OCI-LY1 (cell line): ENCODE measurements around the gene GNG7.

Source experiments
- H2AFZ ChIP-seq: fragments of 200-600 bp; sonication (generic), shearing (Covaris generic); 2 replicates; pipeline ENCODE4 v1.6.0; 2014; ENCODE audit warnings: antibody characterized with exemption, mild to moderate bottlenecking, low read length
- H3F3A ChIP-seq: fragments of 200-600 bp; sonication (generic), shearing (Covaris generic); 2 replicates; pipeline ENCODE4 v1.6.0; 2014; ENCODE audit warnings: mild to moderate bottlenecking, antibody characterized with exemption, low read length, moderate library complexity; ENCODE audit not compliant: insufficient read depth
- H3K27ac ChIP-seq: fragments of 200-600 bp; sonication (generic); 2 replicates; pipeline ENCODE4 v1.5.1; 2014; ENCODE audit warnings: low read length, mixed run types, mild to moderate bottlenecking, low read depth; ENCODE audit not compliant: poor library complexity, severe bottlenecking
- H3K27me3 ChIP-seq: fragments of 200-600 bp; sonication (generic); 2 replicates; pipeline ENCODE4 v1.6.0; 2014; ENCODE audit warnings: antibody characterized with exemption, mild to moderate bottlenecking, low read length, moderate library complexity; ENCODE audit not compliant: insufficient read depth
- H3K36me3 ChIP-seq: fragments of 200-600 bp; sonication (generic); 2 replicates; pipeline ENCODE4 v1.6.1; 2014; ENCODE audit warnings: mild to moderate bottlenecking, antibody characterized with exemption, low read length, moderate library complexity, mixed read lengths; ENCODE audit not compliant: insufficient read depth
- H3K4me1 ChIP-seq: fragments of 200-600 bp; sonication (generic); 2 replicates; pipeline ENCODE4 v1.5.1; 2014; ENCODE audit warnings: mild to moderate bottlenecking, low read length, moderate library complexity; ENCODE audit not compliant: insufficient read depth, severe bottlenecking
- H3K4me2 ChIP-seq: fragments of 200-600 bp; sonication (generic), shearing (Covaris generic); 2 replicates; pipeline ENCODE4 v1.6.1; 2014; ENCODE audit warnings: low read length
- H3K4me3 ChIP-seq: fragments of 200-600 bp; sonication (generic); 2 replicates; pipeline ENCODE4 v1.5.1; 2014; ENCODE audit warnings: low read length, low read depth, mild to moderate bottlenecking, mixed read lengths; ENCODE audit not compliant: poor library complexity, severe bottlenecking
- H3K79me2 ChIP-seq: fragments of 200-600 bp; shearing (Covaris generic); 2 replicates; pipeline ENCODE4 v1.6.1; 2016; ENCODE audit warnings: mixed run types, low read length, mixed read lengths; ENCODE audit not compliant: insufficient read depth
- H3K9ac ChIP-seq: fragments of 200-600 bp; sonication (generic), shearing (Covaris generic); 2 replicates; pipeline ENCODE4 v1.6.1; 2014; ENCODE audit warnings: mild to moderate bottlenecking, low read length, mixed read lengths
- H3K9me2 ChIP-seq: fragments of 200-600 bp; sonication (generic), shearing (Covaris generic); 2 replicates; pipeline ENCODE4 v1.6.1; 2014; ENCODE audit warnings: low read depth, mild to moderate bottlenecking, low read length, mixed read lengths
- H3K9me3 ChIP-seq: fragments of 200-600 bp; shearing (Covaris generic); 2 replicates; pipeline ENCODE4 v1.6.1; 2014; ENCODE audit warnings: low read length, mixed read lengths
- H4K20me1 ChIP-seq: fragments of 200-600 bp; sonication (generic), shearing (Covaris generic); 2 replicates; pipeline ENCODE4 v1.6.0; 2016; ENCODE audit warnings: mild to moderate bottlenecking, low read length; ENCODE audit not compliant: insufficient read depth
- EZH2 ChIP-seq: fragments of 200-600 bp; sonication (generic), shearing (Covaris generic); IDR thresholded peaks from 2 replicates; pipeline ENCODE4 v1.8.0; 2017; ENCODE audit warnings: borderline replicate concordance, mixed run types, mild to moderate bottlenecking, antibody characterized with exemption, low read length, moderate library complexity, mixed read lengths
- TF ChIP-seq, protein P1 (sequence below): fragments of 200-600 bp; sonication (generic), shearing (Covaris generic); IDR thresholded peaks from 2 replicates; pipeline ENCODE4 v1.5.1; 2017; ENCODE audit warnings: mild to moderate bottlenecking, antibody characterized with exemption, low read length, moderate library complexity, mixed read lengths

GNG7 gene

DNA sequence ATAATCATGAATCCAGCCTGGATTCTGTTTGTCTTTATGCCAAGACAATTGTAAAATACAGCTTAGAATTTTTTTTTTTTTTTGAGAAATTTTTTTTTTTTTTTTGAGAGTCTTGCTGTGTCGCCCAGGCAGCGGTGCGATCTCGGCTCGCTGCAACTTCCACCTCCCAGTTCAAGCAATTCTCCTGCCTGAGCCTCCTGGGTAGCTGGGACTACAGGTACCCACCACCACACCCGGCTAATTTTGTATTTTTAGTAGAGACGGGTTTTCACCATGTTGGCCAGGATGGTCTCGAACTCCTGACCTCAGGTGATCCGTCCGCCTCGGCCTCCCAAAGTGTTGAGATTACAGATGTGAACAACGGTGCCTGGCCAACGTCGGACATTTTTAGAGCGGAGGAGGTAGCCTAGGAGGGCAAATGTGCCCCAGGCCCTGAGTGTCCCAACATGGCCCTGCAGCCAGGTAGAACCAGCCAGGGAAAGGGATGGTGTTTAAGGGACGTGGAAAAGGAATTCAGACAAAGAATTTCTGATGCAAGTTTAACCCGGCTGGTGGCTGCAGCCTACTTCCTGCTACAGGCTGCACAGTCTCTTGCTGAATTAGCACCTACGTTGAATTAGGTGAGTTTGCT is 89.8 kb downstream of the GNG7 start:
- no peak overlapping the region for H3K9ac ChIP-seq
- no peaks in the 10 kb centered on the region for H3K9me2 ChIP-seq
- no peak overlapping the region for H2AFZ ChIP-seq
- H3K27me3 ChIP-seq: no peaks in the 10 kb centered on the region; the same call in 1 of the 2 replicates
- no peak overlapping the region for H3K4me2 ChIP-seq
- TF ChIP-seq EZH2: no peak
- TF ChIP-seq, protein P1, sequence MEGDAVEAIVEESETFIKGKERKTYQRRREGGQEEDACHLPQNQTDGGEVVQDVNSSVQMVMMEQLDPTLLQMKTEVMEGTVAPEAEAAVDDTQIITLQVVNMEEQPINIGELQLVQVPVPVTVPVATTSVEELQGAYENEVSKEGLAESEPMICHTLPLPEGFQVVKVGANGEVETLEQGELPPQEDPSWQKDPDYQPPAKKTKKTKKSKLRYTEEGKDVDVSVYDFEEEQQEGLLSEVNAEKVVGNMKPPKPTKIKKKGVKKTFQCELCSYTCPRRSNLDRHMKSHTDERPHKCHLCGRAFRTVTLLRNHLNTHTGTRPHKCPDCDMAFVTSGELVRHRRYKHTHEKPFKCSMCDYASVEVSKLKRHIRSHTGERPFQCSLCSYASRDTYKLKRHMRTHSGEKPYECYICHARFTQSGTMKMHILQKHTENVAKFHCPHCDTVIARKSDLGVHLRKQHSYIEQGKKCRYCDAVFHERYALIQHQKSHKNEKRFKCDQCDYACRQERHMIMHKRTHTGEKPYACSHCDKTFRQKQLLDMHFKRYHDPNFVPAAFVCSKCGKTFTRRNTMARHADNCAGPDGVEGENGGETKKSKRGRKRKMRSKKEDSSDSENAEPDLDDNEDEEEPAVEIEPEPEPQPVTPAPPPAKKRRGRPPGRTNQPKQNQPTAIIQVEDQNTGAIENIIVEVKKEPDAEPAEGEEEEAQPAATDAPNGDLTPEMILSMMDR: no peak
- H3K4me3 ChIP-seq: no peak overlapping the region
- H3K79me2 ChIP-seq: no peaks in the 10 kb centered on the region
- H3K9me3 ChIP-seq: 0 out of 2 replicates have a peak, but pooled peaks cover 3% of the 10 kb centered on the region
- H3K36me3 ChIP-seq: no peaks in the 10 kb centered on the region
- H3K4me1 ChIP-seq: peaks cover 40% of the 10 kb centered on the region
- no peaks in the 10 kb centered on the region for H4K20me1 ChIP-seq
- H3F3A ChIP-seq: no peaks in the 10 kb centered on the region
- H3K27ac ChIP-seq: no peak overlapping the region

DNA sequence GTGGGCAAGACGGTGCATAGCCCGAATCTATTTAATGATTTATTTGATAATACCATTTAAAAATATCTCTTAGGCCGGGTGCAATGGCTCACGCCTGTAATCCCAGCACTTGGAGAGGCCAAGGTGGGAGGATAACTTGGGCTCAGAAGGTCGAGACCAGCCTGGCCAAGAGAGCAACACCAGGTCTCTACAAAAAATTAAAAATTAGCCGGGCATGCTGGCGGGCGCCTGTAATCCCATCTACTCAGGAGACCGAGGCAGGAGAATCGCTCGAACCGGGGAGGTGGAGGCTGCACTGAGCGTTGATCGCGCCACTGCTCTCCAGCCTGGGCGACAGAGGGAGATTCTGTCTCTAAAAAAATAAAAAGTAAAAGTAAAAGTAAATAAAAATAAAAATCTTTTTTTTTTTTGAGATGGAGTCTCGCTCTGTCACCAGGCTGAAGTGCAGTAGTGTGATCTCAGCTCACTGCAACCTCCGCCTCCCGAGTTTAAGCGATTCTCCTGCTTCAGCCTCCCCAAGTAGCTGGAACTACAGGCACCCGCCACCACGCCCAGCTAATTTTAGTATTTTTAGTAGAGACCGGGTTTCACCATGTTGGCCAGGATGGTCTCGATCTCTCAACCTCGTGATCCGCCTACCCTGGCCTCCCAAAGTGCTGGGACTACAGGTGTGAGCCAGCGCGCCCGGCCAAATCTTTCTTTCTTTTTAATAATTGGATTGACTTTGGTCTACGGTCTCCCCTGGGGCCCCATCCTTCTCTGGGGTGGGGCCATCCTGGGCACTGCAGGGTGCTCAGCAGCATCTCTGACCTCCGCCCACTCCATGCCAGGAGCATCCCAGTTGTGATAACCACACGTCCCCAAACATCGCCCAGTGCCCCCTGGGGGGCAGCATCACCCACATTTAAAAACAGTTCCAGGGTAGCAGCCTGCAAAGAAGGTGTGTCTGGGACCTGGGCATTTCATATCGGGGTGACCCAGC is 90.7 kb downstream of the GNG7 start:
- Histone ChIP-seq H3K9me3 (0 out of 2 replicates have a peak, but pooled peaks cover 3% of the 10 kb centered on the region), H3K4me2 (peak overlapping the region; percentile 86; the same call in 1 of the 2 replicates), H3K79me2 (no peaks in the 10 kb centered on the region), H3K4me3 (no peak overlapping the region), H3K9me2 (no peaks in the 10 kb centered on the region), H3K9ac (no peak overlapping the region), H3F3A (no peaks in the 10 kb centered on the region), H3K27ac (no peak overlapping the region), H3K27me3 (no peaks in the 10 kb centered on the region; the same call in 1 of the 2 replicates), H3K4me1 (peaks cover 36% of the 10 kb centered on the region), H3K36me3 (no peaks in the 10 kb centered on the region), H4K20me1 (no peaks in the 10 kb centered on the region), H2AFZ (no peak overlapping the region)
- TF ChIP-seq, protein P1: peak; percentile 40
- no peak for TF ChIP-seq EZH2

DNA sequence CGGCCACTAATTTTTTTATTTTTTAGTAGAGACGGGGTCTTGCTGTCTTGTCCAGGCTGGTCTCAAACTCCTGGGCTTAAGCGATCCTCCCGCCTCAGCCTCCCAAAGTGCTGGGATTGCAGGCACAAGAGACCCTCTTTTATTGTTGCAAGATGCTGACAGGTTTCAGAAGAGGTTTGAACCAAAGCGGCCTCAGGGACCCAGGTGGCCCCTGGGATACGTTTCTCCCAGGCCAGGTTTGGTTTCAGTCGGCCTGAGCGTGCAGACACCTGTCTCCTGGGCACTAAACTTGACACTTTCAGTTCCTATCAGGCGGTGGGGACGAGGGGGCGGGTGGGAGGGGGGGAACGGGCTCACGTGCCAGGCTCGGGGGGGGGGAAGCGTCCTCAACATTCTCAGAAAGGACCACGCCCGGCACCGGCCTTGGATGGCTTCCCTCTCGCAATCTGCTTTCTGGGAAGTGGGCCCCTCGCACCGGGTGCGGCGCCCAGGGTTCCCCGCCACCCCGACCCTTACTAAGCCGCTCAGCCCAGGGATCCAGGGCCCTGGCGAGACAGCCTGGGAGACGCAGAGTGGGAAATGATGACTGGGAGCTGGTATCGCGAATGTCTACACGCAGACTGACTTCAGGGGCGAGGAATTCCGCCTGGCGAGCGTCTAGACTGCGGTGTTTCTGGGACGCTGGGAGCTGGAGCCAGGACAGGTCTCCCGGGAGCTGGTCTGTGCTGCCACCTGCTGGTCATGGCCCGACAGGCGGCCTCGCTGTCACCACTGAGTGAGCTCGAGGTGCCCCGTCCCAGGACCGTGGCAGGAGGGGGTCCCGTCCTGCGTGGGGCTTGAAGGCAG is 91.6 kb downstream of the GNG7 start:
- Histone ChIP-seq H3K4me2 (peak overlapping the region; percentile 86), H3K27ac (no peak overlapping the region), H3K79me2 (no peaks in the 10 kb centered on the region), H3K27me3 (no peaks in the 10 kb centered on the region; the same call in 1 of the 2 replicates), H2AFZ (no peak overlapping the region), H3K9me2 (no peaks in the 10 kb centered on the region), H3F3A (no peaks in the 10 kb centered on the region), H3K36me3 (no peaks in the 10 kb centered on the region), H3K9me3 (0 out of 2 replicates have a peak, but pooled peaks cover 3% of the 10 kb centered on the region), H3K4me3 (peak overlapping the region; percentile 54), H3K9ac (peak overlapping the region; percentile 37; the same call in 1 of the 2 replicates), H4K20me1 (no peaks in the 10 kb centered on the region), H3K4me1 (peaks cover 28% of the 10 kb centered on the region)
- TF ChIP-seq, protein P1: peak; percentile 98
- no peak for TF ChIP-seq EZH2
